Right lobe of liver (tissue), 4 donors: Measurements from ENCODE around the gene CHL1.

ENCODE experiments used
- POLR2A ChIP-seq: fragments of 450-650 bp; IDR thresholded peaks from one replicate; pipeline ENCODE4 v1.6.1; 2017; ENCODE audit warnings: antibody characterized with exemption, mild to moderate bottlenecking
- TF ChIP-seq, protein P1 (sequence below), 4 donors: fragments of 200-600 bp in 3 of 4; fragments of 450-650 bp in 1 of 4; IDR thresholded peaks; one replicate each; pipeline versions ENCODE4 v1.5.1 to v1.8.0; 2016 to 2022; ENCODE audit warnings: antibody characterized with exemption in 4 of 4, mild to moderate bottlenecking in 2 of 4
- donor health status: DM: no; HTN: no; CAD: no.
- donor health status: DM: no; HTN: no; CAD: no.
- donor health status: DM: no; HTN: yes; CAD: no.

DNA sequence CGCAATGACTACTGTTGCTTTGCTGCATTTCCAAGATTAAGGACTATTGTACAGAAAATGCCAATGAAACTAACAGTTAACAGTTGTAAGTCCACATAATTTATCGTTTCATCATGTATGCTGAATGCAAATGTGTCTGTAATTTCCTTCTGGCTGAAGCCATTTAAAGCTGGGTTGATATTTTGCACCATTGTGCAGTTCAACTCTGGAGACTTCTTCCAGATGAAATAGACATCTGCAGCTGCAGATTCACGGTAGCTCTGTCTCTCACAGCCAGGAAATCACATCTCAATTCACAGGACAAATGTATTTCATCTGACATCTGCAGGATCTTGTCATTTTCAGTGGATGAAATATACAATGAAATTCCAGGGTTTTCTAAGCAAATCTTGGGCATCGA is 145.4 kb downstream of the CHL1 start:
- TF ChIP-seq, protein P1, sequence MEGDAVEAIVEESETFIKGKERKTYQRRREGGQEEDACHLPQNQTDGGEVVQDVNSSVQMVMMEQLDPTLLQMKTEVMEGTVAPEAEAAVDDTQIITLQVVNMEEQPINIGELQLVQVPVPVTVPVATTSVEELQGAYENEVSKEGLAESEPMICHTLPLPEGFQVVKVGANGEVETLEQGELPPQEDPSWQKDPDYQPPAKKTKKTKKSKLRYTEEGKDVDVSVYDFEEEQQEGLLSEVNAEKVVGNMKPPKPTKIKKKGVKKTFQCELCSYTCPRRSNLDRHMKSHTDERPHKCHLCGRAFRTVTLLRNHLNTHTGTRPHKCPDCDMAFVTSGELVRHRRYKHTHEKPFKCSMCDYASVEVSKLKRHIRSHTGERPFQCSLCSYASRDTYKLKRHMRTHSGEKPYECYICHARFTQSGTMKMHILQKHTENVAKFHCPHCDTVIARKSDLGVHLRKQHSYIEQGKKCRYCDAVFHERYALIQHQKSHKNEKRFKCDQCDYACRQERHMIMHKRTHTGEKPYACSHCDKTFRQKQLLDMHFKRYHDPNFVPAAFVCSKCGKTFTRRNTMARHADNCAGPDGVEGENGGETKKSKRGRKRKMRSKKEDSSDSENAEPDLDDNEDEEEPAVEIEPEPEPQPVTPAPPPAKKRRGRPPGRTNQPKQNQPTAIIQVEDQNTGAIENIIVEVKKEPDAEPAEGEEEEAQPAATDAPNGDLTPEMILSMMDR (IDR thresholded peaks at IDR 0.05), result no peak
- TF ChIP-seq POLR2A, result no peak
